HT1080 (cell line): ENCODE measurements around the gene CMTR1. TPM values are rescaled to one million over a fixed set of nuclear protein-coding genes. Genes with fewer than 3 reads are reported as not detected.
"Not testable (repeated sequence)": the region's sequence is repeated elsewhere in the genome, so short reads cannot be mapped to it uniquely, and the experiment has no call there.

Source experiments
- DNase-seq: peaks from one replicate; pipeline ENCODE4 v3.0.0-alpha.2; 2015; ENCODE audit warnings: low read depth
- total RNA-seq: library from RNA; depleted of rRNA; stranded (reverse); fragments of >200 nt; shearing (Covaris generic); gene quantifications from 2 replicates; pipeline ENCODE4 v1.2.3, GENCODE V29; 2014

Gene CMTR1
- total RNA-seq, 1 experiment from 2014 or later = 27.3 TPM

DNA sequence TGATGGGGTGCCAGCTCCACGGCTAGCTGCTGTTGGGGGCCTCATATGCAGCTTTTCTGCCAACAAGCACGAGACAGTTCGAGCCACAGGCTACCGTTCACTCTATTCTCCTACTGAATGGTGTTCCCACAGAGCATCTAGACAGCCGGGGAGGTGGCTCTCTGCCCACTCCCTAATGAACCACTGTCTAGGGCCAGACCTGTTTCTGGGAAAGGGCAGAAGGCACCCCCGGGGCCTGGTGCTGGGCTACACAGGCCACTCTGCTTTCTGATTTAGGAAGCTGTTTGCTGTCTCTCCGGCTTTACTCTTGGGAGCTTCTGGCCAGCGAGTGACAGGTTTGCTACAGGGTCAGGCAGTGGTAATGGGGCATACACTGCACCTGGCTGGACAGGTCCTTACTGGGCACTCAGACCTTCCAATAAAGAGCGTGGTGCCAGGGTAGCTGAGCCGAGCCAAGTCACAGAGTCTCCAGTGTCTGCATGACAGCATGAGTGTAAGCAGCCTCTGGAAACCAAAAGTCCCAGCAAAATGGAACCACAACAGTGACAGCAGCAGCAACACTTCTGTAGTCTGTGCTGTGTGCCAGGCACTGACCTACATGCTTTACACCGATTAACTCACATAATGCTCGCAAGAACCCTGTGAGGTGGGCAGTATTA lies 58.3 kb downstream of the CMTR1 start:
- no peak for DNase-seq

DNA sequence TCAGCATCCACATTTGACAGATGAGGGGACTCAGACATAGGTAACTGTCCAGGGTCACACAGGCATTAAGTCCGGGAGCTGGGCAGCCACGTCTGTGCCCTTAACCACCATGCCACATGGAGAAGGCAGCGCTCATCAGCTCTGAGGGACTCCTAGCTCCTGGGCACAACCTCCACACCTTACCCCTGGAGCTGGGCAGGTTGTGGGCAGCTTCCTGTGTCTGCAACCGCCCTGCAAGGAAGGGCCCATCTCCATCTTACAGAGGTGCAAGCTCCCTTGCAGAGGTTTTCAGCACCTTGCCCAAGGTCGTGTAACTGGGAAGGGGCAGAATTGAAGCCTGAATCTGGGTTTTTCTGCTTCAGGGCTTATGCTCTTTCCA lies 58.8 kb downstream of the CMTR1 start:
- no peak for DNase-seq

DNA sequence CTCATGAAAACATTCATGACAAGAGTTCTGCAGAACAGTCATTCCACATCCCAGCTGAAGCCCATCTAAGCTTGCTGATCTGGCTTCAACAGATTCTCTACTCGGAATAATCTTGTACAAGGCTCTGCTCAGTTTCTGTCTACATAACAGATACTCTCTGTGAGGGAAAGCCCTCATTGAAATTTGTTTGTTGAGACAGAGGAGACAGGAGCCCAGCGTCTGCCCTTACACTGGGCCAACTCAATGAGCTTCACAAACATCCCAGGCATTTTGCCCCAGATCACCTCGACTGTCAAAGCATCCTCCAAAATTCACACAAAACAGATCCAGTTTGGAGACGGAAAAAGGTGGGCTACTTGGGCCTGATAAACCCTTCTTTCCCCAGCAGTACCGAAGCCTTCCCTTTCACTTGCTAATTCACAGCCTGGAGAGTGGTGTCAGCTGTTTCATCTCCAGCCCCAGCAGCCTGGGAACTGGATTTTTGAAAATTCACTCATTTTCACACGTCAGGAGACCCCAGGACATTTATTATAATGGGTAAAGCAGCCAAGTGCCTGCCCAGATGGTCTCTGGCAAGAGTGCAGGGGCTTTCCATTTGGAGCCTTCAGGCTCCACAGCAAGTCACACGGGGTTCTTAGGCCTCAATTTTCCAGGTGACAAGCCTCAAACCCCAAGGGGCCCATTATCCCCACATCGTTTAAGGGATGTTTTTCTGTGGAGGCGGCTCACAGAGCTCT lies 59.4 kb downstream of the CMTR1 start:
- DNase-seq = no peak

DNA sequence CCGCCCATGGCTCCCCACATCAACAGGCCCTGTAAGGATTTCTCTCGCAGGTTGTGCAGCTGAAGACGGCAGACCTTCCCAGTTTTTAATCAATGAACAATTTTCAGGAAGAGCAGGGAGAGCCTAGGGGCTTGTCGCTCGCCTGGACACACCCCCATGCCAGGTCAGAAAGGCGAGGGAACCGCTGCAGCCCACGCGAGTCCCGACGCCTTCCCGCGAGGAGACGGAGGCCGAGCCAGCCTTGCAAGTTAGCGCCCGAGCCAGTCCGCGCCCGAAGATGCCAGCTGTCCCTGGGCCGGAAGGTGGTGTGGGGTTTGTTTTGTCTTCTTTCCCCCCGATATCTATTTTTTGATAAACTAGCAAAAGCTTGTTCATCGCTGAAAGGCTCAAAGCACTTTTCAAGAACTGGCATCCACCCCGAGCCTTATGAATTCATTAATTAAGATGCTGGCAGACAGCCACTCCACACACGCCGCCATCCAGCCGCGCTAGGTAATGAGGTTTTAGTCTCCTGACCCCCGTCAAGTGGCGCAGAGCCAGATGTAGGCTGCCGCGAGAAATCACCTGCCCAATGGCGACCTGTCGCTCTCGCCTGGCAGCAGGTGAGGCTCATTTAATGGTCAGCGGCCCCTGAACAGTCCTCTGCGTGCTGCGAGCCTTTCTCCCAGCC lies 60.1 kb downstream of the CMTR1 start:
- DNase-seq = no peak

DNA sequence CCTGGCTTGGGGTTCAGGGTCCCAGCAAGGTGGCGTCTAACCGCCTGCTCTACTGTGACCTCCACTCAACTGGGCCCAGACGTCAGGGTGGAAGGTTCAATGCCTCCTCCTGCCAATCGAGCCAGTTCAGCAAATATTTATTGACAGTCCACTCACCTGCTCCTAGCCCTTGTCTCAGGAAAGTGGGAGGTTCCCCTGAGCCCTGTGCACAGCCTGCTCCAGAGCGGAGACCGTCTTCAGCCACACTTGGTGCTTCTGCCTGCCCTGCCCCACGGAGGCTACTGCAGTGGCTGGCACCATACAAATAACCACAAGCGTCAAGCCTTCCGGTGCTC lies 60.6 kb downstream of the CMTR1 start:
- no peak for DNase-seq

DNA sequence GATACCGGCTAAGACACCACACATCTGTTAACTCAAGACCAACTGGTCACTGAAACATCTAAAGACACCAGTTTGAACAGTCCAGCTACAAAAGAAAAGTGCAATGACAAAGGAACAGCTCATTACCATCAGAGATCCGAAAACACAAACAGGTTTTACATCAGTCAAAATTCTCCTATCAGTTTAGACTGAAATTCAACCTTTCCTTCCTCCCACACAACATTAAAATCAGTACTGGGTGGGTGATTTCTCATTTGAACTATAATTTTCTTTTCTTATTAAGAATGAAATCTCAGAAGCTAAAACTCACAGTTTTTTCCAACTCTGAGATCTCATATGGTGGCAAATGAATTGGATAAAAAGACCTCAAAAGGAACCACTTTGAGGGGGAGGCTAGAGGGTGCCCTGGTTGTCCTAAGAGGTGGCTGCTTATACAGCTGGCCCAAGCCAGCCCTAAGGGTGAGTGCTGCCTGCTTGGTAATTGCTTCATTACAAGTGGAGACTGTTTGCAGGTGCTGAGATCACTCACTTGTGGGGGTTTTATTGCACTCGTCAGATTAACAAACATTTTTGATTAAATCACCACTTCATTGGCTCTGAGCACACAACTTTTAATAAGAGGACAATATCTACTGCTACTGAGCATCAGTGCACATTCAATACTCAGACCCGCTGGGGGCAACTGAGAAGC lies 62.4 kb downstream of the CMTR1 start:
- no peak for DNase-seq

DNA sequence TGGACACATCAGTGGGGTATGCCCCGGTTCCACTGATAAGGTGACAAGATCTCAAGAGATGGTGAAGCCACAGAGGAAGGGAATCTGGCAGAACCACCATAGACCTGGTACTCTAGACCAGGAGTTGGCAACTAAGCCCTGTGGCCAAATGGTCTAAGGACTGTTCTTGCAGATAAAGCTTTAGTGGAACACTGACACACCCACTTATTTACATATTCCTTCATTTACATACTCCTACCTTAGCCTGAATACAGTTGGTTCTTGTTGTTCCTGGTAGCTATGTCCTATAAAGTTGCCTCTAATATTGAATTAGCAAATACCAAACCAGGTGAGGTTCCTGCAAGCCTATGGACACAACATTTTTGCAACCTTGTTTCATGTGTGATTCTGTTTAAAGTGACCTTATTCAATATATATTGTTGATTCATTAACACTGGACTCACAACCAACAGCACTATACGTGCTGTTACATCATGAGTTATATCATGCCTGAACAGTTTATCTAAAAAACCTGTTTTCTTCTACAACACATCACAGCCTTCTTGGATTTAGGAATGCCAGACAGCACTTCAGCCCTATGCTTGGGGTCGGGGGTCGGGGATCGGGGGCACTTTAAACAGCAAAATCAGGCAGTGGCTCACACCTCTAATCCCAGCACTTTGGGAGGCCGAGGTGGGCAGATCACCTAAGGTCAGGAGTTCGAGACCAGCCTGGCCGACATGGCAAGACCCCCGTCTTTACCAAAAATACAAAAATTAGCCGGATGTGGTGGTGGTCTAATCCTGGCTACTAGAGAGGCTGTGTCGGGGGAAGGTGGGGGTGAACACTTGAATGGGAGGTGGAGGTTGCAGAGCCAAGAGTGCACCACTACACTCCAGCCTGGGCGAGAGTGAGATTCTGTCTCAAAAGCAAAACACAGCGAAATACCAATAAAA lies 64.2 kb downstream of the CMTR1 start:
- no peak for DNase-seq

DNA sequence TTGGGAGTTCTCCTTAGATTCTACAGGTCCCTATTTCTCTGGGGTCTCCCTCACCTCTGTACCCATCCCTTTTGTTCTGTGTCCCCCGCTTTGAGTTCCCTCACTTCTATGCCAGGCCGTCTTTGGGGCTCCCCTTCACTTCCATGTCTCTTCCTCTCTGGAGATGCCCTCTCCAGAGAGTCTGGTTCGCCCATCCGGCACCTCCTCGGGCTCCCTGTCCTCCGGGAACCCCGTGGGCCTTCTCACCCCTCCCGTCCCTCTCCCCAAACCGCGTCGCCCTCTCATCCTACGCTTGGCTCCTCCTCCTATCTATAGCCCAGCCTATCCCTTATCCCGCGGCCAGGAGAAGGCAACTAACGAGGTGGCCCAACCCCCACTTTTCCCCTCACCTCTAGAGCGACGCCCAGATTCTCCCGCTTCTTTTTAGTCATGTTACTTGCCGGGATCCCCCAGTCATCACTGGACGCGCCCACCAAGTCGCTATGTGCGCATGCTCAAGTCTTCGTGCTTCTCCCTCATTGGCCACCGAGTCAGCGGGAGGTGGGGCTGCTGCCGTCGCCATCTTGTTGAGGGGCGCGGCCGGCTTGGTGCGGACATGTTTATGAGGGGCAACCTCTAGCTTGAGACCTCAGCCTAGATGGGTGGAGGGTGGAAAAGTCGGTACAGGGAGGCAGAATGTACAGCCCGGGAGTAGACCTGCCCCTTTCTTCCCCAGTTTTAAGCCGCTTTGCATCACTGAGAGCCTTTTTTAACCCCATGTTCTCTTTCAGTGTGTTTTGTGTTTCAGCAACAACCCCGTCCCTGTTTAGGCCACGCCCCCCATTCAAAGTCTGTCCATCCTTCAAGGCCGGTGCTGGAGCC lies 66.6 kb downstream of the CMTR1 start, which contains the start of gene CCDC167:
TSS of gene CCDC167 (minus strand) at position 461 of the 861 bp plus-strand sequence. CDS start at position 431, 30 bp downstream.
- DNase-seq = peak; percentile 99

DNA sequence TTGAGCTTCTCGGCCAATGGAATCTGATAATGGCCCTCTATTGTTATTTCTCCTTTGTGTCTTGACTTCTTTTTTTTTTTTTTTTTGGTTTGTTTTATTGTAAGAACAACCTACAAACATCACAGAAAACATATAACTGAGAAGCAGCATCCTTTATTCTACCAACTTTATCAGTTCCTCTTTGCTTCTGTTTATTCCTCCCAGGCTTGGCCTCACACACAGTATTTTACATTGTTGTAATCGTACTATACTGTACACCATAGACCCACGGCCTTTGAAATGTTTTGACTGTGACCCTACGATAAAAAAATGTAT lies 67.2 kb downstream of the CMTR1 start:
- DNase-seq = no peak

DNA sequence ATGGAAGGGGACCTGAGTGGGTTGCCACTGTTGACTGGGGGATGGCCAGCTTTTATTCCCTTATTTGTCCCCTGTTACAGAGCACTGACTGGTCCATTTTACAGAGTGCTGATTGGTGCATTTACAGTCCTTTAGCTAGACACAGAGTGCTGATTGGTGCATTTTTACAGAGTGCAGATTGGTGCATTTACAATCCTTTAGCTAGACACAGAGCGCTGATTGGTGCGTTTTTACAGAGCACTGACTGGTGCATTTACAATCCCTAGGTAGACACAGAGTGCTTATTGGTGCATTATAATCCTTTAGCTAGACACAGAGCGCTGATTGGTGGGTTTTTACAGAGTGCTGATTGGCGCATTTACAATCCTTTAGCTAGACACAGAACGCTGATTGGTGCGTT lies 67.9 kb downstream of the CMTR1 start:
- not testable (repeated sequence) for DNase-seq

DNA sequence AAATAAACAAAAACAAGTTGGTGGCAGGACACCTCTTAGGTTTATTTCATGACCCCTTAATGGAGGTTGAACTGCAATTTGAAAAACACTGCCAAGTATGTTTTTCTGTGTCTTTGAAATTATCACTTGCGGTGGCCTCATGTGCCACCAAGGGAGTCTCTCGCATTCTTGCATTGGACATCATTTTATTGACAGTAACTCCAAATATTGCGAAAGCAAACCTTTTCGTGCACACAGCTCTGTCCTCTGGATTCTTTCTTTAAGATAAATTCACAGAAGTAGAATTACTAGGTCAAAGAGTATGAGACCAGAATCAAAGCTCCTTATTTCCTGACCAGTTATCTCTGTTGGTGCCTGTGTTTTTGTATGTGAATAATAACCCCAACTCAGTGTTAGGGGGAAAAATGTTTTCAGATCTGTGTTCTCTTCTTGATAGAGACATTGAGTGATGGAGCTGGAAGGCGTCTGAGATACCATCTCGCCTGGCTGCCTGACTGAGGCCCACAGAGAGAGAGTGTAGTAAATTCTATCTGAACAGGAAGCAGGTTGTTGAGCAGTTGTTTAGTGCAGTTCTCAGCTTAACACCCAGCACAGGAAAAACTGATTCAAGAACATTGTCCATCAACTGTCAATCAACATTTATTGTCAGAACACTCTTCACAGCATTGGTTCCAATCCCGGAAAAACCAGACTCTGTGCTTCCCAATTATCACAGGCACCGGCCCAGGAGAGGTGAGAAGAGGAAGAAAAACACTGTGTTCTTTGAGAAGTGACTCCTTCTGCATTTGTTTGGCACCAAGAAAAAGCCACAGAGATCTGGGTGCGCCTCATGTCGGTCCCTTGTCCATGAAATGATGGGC lies 68.8 kb downstream of the CMTR1 start:
- DNase-seq = no peak

DNA sequence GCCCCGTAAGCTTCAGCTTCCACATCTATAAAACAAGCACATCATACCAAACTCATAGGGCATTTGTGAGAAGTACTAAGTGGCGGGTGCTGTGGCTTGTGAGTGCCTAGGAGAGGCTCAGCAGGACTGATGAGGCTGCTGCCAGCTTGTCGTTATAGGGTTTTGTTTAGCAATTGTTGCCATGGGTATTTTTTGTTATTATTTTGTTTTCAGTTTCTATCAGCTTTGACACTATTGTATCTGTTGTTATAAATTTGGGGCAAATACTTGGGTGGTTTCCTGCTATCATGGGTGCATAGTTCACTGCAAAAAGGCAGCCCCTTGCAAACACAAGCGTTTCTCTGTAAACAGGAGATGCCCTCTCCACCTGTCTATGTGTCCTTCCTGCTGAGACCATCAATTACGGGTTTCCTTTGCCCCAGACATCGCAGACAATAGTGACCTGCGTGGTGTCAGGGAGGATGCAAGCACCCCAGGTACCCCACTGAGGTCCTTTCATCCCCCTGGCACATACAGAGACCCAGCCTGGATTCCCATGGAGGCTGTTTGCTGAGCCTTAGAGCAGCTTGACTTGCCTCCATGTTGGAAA lies 69.8 kb downstream of the CMTR1 start:
- no peak for DNase-seq

DNA sequence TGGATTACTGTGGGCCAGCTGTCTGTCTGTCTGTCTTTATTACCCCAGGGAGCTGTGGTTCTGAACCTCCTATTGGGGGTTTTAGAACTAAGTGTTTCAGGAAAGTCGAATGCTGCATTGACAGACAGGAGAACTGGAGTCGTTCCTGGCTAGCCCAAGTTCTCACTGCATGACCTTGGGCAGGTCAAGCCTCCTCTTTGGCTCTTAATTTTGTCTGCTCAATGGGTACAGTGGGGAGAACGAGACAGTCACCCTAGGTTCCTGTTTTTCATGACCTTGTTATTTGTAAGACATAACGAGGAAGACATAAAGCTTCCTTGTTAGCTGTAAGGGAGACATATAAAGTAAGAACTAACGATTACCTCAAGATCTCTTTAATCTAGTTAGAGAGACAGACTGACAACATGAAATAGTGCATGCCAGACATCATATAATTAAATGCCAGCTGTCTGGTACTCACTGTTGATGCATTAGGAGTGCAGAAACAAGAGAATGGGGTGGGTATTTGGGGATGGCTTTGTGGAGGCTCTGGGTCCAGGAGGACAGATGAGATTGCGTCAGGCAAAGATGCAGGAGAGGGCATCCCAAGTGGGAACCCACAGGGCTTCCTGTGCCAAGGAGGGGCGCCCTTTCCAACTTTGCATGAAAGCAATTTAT lies 70.4 kb downstream of the CMTR1 start:
- no peak for DNase-seq

DNA sequence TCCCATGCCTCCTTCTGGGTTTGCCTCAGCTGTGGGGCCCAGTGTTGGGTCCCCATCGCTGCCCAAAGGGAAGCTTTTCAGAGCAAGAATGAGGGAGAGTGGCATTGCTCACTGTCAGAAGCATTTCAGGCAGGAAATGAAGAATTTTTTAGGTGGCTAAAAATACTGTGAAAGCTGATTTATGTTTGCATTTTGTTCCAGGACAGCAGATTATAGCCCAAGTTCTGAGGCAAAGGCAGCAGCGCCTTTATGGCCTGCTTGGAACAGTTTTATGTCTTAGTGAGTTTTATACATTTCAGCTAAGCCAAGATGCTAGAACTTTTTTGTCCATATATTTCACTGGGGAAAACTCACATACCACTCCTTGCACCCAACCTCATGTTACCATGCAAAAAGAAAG lies 71.0 kb downstream of the CMTR1 start:
- no peak for DNase-seq

DNA sequence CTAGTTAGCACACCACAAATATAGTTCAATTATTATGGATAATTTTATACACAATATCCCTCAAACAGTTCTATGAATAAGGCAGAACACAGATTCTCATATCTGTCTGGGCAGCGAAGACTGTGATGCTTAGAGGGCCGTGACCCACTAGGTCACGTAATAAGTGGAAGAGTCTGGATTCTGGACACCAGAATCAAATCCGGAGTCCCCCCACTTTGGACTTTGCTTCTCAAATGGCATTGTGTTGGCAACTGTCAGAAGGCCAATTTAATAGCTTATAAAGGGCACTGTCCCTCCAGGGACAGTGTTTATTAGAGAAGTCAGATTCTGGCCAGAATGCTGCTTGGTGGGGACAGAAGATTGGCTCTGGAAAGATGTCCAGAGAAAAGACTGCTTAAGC lies 73.5 kb downstream of the CMTR1 start:
- DNase-seq = no peak

DNA sequence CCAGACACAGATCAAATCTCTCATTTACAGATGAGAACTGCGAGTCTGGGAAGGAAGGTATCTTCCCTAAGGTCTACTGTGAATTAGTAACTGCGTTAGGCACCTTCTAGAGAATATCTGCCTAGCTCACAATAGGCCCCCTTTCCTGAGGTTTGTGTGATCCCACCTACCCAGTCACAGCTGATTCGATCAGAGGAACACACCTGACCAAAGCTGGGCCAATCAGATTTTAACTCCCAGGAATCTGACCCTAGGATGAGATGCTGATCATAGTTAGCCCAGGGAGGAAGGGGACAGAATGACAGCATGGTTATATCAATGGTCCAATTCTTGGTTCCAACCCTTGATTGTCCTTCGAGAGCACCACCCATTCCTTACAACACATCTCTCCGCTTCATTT lies 74.1 kb downstream of the CMTR1 start:
- no peak for DNase-seq

DNA sequence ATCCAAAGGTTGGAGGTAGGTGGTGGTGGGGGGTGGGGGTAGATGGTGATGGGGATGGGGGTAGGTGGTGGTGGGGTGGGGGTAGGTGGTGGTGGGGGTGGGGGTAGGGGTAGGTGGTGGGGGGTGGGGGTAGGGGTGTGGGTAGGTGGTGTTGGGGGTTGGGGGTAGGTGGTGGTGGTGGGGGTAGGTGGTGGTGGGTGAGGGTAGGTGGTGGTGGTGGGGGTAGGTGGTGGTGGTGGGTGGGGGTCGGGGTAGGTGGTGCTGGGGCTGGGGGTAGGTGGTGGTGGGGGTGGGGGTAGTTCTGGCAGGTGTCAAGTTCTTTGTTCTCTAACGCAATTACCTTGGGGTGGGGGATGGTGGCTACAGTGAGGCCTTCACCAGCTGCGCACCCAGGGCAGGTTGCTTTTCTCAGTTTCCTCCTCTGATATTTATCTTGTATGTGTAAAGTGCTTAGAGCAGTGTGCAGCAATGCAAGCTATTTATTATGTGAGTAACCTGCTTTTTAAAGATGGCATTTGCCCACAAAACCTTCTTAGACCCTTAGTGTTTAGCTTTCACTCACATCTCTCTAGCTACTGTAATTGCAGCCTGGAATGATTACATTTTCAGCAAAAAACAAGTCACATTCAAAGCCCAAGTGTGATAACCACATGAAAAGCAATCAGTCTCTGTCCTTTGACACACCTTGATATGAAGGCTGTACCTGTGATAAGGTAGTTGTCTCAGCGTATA lies 74.8 kb downstream of the CMTR1 start:
- DNase-seq = no peak

DNA sequence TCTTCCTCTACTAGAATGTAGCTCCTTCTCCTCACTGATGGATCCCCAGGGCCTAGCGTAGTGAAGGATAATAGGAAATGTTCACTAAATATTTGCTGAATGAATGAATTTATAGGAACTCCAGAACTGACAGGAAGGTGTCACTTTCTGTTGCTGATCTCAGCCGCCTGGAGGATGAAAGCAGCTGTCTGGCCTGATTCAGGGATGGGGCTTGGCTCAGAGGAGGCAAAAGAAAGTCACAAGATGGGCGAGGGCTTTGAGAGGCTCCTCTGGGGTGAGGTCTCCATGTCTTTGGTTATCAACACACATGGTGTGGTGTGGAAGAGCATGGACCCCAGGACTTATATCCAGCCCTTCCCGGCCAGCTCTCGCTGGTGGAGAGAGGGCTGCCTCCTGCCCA lies 78.2 kb downstream of the CMTR1 start:
- DNase-seq = no peak
